ENCODE measurements around the gene TMEM41B.
"Not testable (repeated sequence)": the region's sequence is repeated elsewhere in the genome, so short reads cannot be mapped to it uniquely, and the experiment has no call there.

The TMEM41B gene

GRCh38 chr11:9258279-9258678 is 56.1 kb downstream of the TMEM41B start:
- not testable (repeated sequence) for DNase-seq

- DNase-seq, result no peak
These were observed 60.0 kb downstream of the TMEM41B start for GRCh38 chr11:9254416-9254815.

- no peak for DNase-seq
These were observed 61.3 kb downstream of the TMEM41B start for GRCh38 chr11:9253086-9253485.

GRCh38 chr11:9251311-9251710 is 63.1 kb downstream of the TMEM41B start:
- DNase-seq, result no peak

GRCh38 chr11:9250139-9250582 is 64.2 kb downstream of the TMEM41B start:
- no peak for DNase-seq

GRCh38 chr11:9249252-9249651 is 65.1 kb downstream of the TMEM41B start:
- DNase-seq, result no peak

- DNase-seq, result no peak
These were observed 66.5 kb downstream of the TMEM41B start for GRCh38 chr11:9247863-9248262.

GRCh38 chr11:9236242-9236641 is 78.2 kb downstream of the TMEM41B start:
- not testable (repeated sequence) for DNase-seq

GRCh38 chr11:9232482-9232881 is 81.9 kb downstream of the TMEM41B start:
- no peak for DNase-seq

- DNase-seq, result no peak
These were observed 82.6 kb downstream of the TMEM41B start for GRCh38 chr11:9231848-9232177.
